H9 (cell line): ENCODE measurements around the gene ERICH6. TPM values are rescaled to one million over a fixed set of nuclear protein-coding genes. Genes with fewer than 3 reads are reported as not detected.

Experiments
- DNase-seq: peaks from one replicate; pipeline ENCODE4 v3.0.0-alpha.2; 2017
- H2AFZ ChIP-seq: one replicate; pipeline ENCODE4 v1.6.1; 2013; ENCODE audit warnings: mild to moderate bottlenecking, low read length, control low read depth, moderate library complexity
- H2AK5ac ChIP-seq: 2 replicates; pipeline ENCODE4 v1.6.1; 2013; ENCODE audit warnings: low read length, control low read depth, mixed read lengths; ENCODE audit not compliant: insufficient read length
- H2BK120ac ChIP-seq: one replicate; pipeline ENCODE4 v1.6.1; 2013; ENCODE audit warnings: low read depth, mild to moderate bottlenecking, low read length, control low read depth, inconsistent platforms; ENCODE audit not compliant: poor library complexity, severe bottlenecking
- H2BK12ac ChIP-seq: 2 replicates; pipeline ENCODE4 v1.6.1; 2013; ENCODE audit warnings: low read length, control low read depth, mixed read lengths, low read depth; ENCODE audit not compliant: insufficient read length
- H2BK15ac ChIP-seq: 2 replicates; pipeline ENCODE4 v1.6.1; 2013; ENCODE audit warnings: low read depth, low read length, control low read depth
- H2BK20ac ChIP-seq: one replicate; pipeline ENCODE4 v1.6.1; 2013; ENCODE audit warnings: low read depth, mild to moderate bottlenecking, low read length, control low read depth, inconsistent platforms; ENCODE audit not compliant: poor library complexity, severe bottlenecking
- H2BK5ac ChIP-seq: 2 replicates; pipeline ENCODE4 v1.6.1; 2013; ENCODE audit warnings: low read length, control low read depth, mixed read lengths; ENCODE audit not compliant: insufficient read length
- H3K14ac ChIP-seq: 2 replicates; pipeline ENCODE4 v1.6.1; 2013; ENCODE audit warnings: low read length, control low read depth; ENCODE audit not compliant: insufficient read depth
- H3K18ac ChIP-seq: 2 replicates; pipeline ENCODE4 v1.6.1; 2013; ENCODE audit warnings: low read depth, mild to moderate bottlenecking, mixed read lengths, low read length, control low read depth; ENCODE audit not compliant: insufficient read length
- H3K23ac ChIP-seq: 2 replicates; pipeline ENCODE4 v1.6.1; 2013; ENCODE audit warnings: low read length, control low read depth, mixed read lengths, low read depth; ENCODE audit not compliant: insufficient read length
- H3K23me2 ChIP-seq: 2 replicates; pipeline ENCODE4 v1.6.1; 2013; ENCODE audit warnings: low read depth, mild to moderate bottlenecking, mixed read lengths, low read length, control low read depth; ENCODE audit not compliant: insufficient read length, poor library complexity, severe bottlenecking
- H3K27ac ChIP-seq: 2 replicates; pipeline ENCODE4 v1.5.1; 2013; ENCODE audit warnings: low read length, control low read depth, mixed read lengths, low read depth; ENCODE audit not compliant: insufficient read length
- H3K27me3 ChIP-seq: 2 replicates; pipeline ENCODE4 v1.6.1; 2013; ENCODE audit warnings: low read length, control low read depth, inconsistent platforms; ENCODE audit not compliant: insufficient read depth
- H3K4ac ChIP-seq: 2 replicates; pipeline ENCODE4 v1.6.1; 2013; ENCODE audit warnings: low read depth, mild to moderate bottlenecking, control low read depth, inconsistent platforms, low read length, moderate library complexity
- H3K4me1 ChIP-seq: 2 replicates; pipeline ENCODE4 v1.6.1; 2013; ENCODE audit warnings: low read length, control low read depth, inconsistent platforms; ENCODE audit not compliant: insufficient read depth
- H3K4me2 ChIP-seq: 2 replicates; pipeline ENCODE4 v1.6.1; 2013; ENCODE audit warnings: low read length, control low read depth, mixed read lengths; ENCODE audit not compliant: insufficient read length, insufficient read depth
- H3K56ac ChIP-seq: 2 replicates; pipeline ENCODE4 v1.6.1; 2013; ENCODE audit warnings: low read depth, mild to moderate bottlenecking, mixed read lengths, low read length, control low read depth; ENCODE audit not compliant: insufficient read length
- H3K79me1 ChIP-seq: 2 replicates; pipeline ENCODE4 v1.6.1; 2013; ENCODE audit warnings: low read depth, mild to moderate bottlenecking, moderate library complexity, low read length, control low read depth, inconsistent platforms; ENCODE audit not compliant: insufficient read depth, poor library complexity, severe bottlenecking
- H3K79me2 ChIP-seq: 2 replicates; pipeline ENCODE4 v1.6.1; 2013; ENCODE audit warnings: low read length, control low read depth, inconsistent platforms; ENCODE audit not compliant: insufficient read depth
- H3K9ac ChIP-seq: 2 replicates; pipeline ENCODE4 v1.6.1; 2013; ENCODE audit warnings: low read length, control low read depth, mixed read lengths; ENCODE audit not compliant: insufficient read length; ENCODE audit errors: extremely low read depth
- H3K9me3 ChIP-seq: one replicate; pipeline ENCODE4 v1.6.1; 2013; ENCODE audit warnings: low read depth, low read length, inconsistent platforms; ENCODE audit not compliant: control insufficient read depth
- H3T11ph ChIP-seq: one replicate; pipeline ENCODE4 v1.6.1; 2013; ENCODE audit warnings: mild to moderate bottlenecking, low read length, control low read depth, inconsistent platforms
- H4K20me1 ChIP-seq: one replicate; pipeline ENCODE4 v1.6.1; 2013; ENCODE audit not compliant: control insufficient read depth, insufficient read length, insufficient read depth
- H4K5ac ChIP-seq: 2 replicates; pipeline ENCODE4 v1.6.1; 2013; ENCODE audit warnings: low read depth, mild to moderate bottlenecking, mixed read lengths, low read length, control low read depth; ENCODE audit not compliant: insufficient read length
- H4K8ac ChIP-seq: replicated peaks from 2 replicates; pipeline ENCODE4 v1.6.1; 2013; ENCODE audit warnings: low read length, control low read depth, mixed read lengths, low read depth; ENCODE audit not compliant: insufficient read length
- H4K91ac ChIP-seq: 2 replicates; pipeline ENCODE4 v1.6.1; 2013; ENCODE audit warnings: low read depth, mild to moderate bottlenecking, moderate library complexity, mixed read lengths, low read length, control low read depth; ENCODE audit not compliant: insufficient read length
- H3K27ac Mint-ChIP-seq, 3 experiments: 2 replicates in 2 of 3; 3 replicates in 1 of 3; pipeline ENCODE4 v1.8.0; 2020 to 2021; ENCODE audit warnings: mixed read lengths in 3 of 3, mild to moderate bottlenecking in 1 of 3, moderate library complexity in 1 of 3
- H3K27me3 Mint-ChIP-seq: 2 replicates; pipeline ENCODE4 v1.8.0; 2021; ENCODE audit warnings: low read depth, mild to moderate bottlenecking, moderate library complexity, mixed read lengths
- H3K36me3 Mint-ChIP-seq, 3 experiments: 2 replicates in 2 of 3; 3 replicates in 1 of 3; pipeline ENCODE4 v1.8.0; 2020 to 2021; ENCODE audit warnings: low read depth in 3 of 3, mixed read lengths in 3 of 3; ENCODE audit not compliant: insufficient read depth in 1 of 3
- H3K4me1 Mint-ChIP-seq, 2 experiments: 2 replicates each; pipeline ENCODE4 v1.8.0; 2020; ENCODE audit warnings: mixed read lengths in 2 of 2
- H3K4me3 Mint-ChIP-seq, 2 experiments: 2 replicates in 1 of 2; 3 replicates in 1 of 2; pipeline ENCODE4 v1.8.0; 2020 to 2021; ENCODE audit warnings: mild to moderate bottlenecking in 2 of 2, mixed read lengths in 2 of 2, moderate library complexity in 1 of 2
- H3K9me3 Mint-ChIP-seq, 2 experiments: 2 replicates in 1 of 2; 3 replicates in 1 of 2; pipeline ENCODE4 v1.8.0; 2020; ENCODE audit warnings: mild to moderate bottlenecking in 2 of 2, mixed read lengths in 2 of 2, moderate library complexity in 1 of 2
- whole genome bisulfite sequencing: extraction: QIAGEN DNeasy Blood & Tissue Kit; methylation state at CpG from one replicate; pipeline ENCODE4 v1.1.7; 2013; ENCODE audit warnings: missing lambda C conversion rate, low lambda C conversion rate, mixed read lengths; ENCODE audit not compliant: insufficient read length; ENCODE audit errors: extremely low coverage; 5-methylcytosine and 5-hydroxymethylcytosine counted together
- total RNA-seq: library from RNA; stranded (reverse); gene quantifications from 2 replicates; pipeline ENCODE4 v1.2.1, GENCODE V29; 2021
- TF ChIP-seq, protein P1 (sequence below): fragments of 200-600 bp; sonication (generic); conservative IDR thresholded peaks from 3 replicates; pipeline ENCODE4 v1.8.0; 2021; ENCODE audit warnings: antibody characterized with exemption, mild to moderate bottlenecking

Gene ERICH6
- total RNA-seq, 1 experiment from 2014 or later, result not detected

DNA sequence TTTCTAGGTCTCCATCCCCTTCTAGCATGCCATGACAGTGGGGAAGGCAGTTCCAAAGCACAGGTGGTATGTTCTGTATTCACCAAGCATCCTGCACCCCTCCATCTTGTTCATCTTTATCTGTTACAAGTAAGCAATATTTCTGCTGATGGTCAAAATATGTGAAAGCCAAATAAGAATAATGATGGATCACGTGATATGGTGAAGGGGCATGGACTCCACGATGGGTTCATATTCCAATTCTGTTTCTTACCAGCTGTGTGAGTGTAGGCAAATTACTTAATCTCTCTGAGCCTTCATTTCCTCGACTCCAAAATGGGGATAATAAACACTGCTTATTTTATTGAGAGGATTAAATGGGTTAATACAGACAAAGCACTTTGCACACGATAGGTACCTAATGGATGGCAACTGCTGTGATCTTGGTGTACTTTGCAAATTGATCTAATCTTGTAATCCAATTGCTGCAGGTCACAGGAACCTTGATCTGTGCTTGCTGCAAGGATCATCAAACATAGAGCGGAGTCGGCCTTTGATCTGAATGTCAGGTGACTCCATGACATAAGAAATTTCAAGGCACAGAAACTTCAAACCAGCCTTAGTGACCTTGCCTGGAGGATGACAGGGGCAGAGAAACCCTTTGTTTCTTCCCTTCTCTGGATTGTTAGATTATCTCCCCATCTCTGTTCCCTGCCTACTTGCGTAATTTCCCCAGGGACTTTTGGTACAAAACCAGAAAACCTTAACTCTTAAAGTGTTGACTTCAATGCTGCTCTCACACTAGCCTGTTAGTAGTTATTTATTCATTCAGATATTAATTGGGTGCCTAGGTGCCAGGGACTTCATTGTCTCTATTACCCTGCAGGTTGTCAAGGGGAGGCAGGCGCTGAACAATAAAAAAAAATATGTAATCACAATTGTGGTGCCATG, 33.4 kb upstream of the ERICH6 start:
- no CpG with 5 or more reads among the region's 8 CpGs for WGBS
- no peak overlapping the region for H3K18ac ChIP-seq
- no peak overlapping the region for H3K14ac ChIP-seq
- H2AK5ac ChIP-seq, result no peak overlapping the region
- H2BK12ac ChIP-seq, result no peak overlapping the region
- Mint-ChIP-seq H3K9me3 (no peaks in the 10 kb centered on the region), H3K4me3 (no peak overlapping the region), H3K27ac (peak overlapping the region in 2 of 3 experiments; percentile 16 to 46; a peak in 2 of 7 replicates), H3K27me3 (no peaks in the 10 kb centered on the region), H3K4me1 (peaks cover 41 to 57% of the 10 kb centered on the region in 2 experiments), H3K36me3 (peaks cover 0 to 2% (median 1%) of the 10 kb centered on the region in 3 experiments; a peak in 2 of 7 replicates)
- H3K23me2 ChIP-seq, result no peaks in the 10 kb centered on the region
- no peak overlapping the region for H2BK120ac ChIP-seq
- no peak overlapping the region for H4K91ac ChIP-seq
- no peak overlapping the region for H3K56ac ChIP-seq
- no peak overlapping the region for H3T11ph ChIP-seq
- DNase-seq, result no peak
- H3K9me3 ChIP-seq, result no peaks in the 10 kb centered on the region
- H3K9ac ChIP-seq, result no peak overlapping the region
- H3K23ac ChIP-seq, result no peak overlapping the region
- H4K8ac ChIP-seq, result no peak overlapping the region
- H4K5ac ChIP-seq, result no peak overlapping the region
- no peak overlapping the region for H2AFZ ChIP-seq
- no peaks in the 10 kb centered on the region for H3K79me1 ChIP-seq
- no peaks in the 10 kb centered on the region for H3K27me3 ChIP-seq
- H2BK5ac ChIP-seq, result no peak overlapping the region
- H3K4me1 ChIP-seq, result 0 out of 2 replicates have a peak, but pooled peaks cover 4% of the 10 kb centered on the region
- H2BK20ac ChIP-seq, result no peak overlapping the region
- H3K4ac ChIP-seq, result no peak overlapping the region
- H3K4me2 ChIP-seq, result no peak overlapping the region
- H3K27ac ChIP-seq, result no peak overlapping the region
- no peak overlapping the region for H2BK15ac ChIP-seq
- no peaks in the 10 kb centered on the region for H3K79me2 ChIP-seq
- TF ChIP-seq, protein P1, sequence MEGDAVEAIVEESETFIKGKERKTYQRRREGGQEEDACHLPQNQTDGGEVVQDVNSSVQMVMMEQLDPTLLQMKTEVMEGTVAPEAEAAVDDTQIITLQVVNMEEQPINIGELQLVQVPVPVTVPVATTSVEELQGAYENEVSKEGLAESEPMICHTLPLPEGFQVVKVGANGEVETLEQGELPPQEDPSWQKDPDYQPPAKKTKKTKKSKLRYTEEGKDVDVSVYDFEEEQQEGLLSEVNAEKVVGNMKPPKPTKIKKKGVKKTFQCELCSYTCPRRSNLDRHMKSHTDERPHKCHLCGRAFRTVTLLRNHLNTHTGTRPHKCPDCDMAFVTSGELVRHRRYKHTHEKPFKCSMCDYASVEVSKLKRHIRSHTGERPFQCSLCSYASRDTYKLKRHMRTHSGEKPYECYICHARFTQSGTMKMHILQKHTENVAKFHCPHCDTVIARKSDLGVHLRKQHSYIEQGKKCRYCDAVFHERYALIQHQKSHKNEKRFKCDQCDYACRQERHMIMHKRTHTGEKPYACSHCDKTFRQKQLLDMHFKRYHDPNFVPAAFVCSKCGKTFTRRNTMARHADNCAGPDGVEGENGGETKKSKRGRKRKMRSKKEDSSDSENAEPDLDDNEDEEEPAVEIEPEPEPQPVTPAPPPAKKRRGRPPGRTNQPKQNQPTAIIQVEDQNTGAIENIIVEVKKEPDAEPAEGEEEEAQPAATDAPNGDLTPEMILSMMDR, result no peak
- no peaks in the 10 kb centered on the region for H4K20me1 ChIP-seq
